WTC11 (cell line): ENCODE results near the gene RFX5. TPM values are rescaled to one million over a fixed set of nuclear protein-coding genes. Genes with fewer than 3 reads are reported as not detected.

ENCODE experiments used
- ATAC-seq: fragments of 200-7000 bp; cut with Tn5 transposase; 2 replicates; pipeline ENCODE4 v1.10.0; 2021; ENCODE audit warnings: mild to moderate bottlenecking, moderate library complexity
- CTCF ChIA-PET: fragments of 300-600 bp; sonication (Branson Sonifier 250); formaldehyde crosslinking; loops from one replicate; lab custom pipeline; 2021; ENCODE audit warnings: antibody characterized with exemption; lab: Charles Lee
- POLR2A ChIA-PET: fragments of 350-600 bp; sonication (Branson Sonifier 250); formaldehyde crosslinking; loops from one replicate; lab custom pipeline; 2021; ENCODE audit warnings: antibody characterized with exemption; lab: Charles Lee
- DNase-seq: peaks from one replicate; pipeline ENCODE4 v3.0.0; 2021; ENCODE audit warnings: low spot score
- H3K27ac Mint-ChIP-seq: 2 replicates; pipeline ENCODE4 v1.8.0; 2021; ENCODE audit warnings: mixed read lengths
- H3K27me3 Mint-ChIP-seq: 2 replicates; pipeline ENCODE4 v1.8.0; 2021; ENCODE audit warnings: low read depth, mild to moderate bottlenecking, moderate library complexity, mixed read lengths
- H3K36me3 Mint-ChIP-seq: 2 replicates; pipeline ENCODE4 v1.8.0; 2021; ENCODE audit warnings: mixed read lengths
- H3K4me1 Mint-ChIP-seq: 2 replicates; pipeline ENCODE4 v1.8.0; 2022; ENCODE audit warnings: mixed read lengths
- H3K4me3 Mint-ChIP-seq: 2 replicates; pipeline ENCODE4 v1.8.0; 2021; ENCODE audit warnings: mild to moderate bottlenecking, moderate library complexity, mixed read lengths
- H3K9me3 Mint-ChIP-seq: 2 replicates; pipeline ENCODE4 v1.8.0; 2021; ENCODE audit warnings: mixed read lengths
- CBFB ChIP-seq: sonication (generic); formaldehyde crosslinking; IDR thresholded peaks from 2 replicates; pipeline ENCODE4 v1.8.1; 2022; ENCODE audit warnings: mild to moderate bottlenecking, low read depth, missing genetic modification reagents
- FOXK1 ChIP-seq: sonication (generic); formaldehyde crosslinking; IDR thresholded peaks from 2 replicates; pipeline ENCODE4 v1.8.0; 2022; ENCODE audit warnings: mild to moderate bottlenecking, moderate library complexity, missing genetic modification reagents
- GTF2I ChIP-seq: fragments of 250-450 bp; sonication (Bioruptor Pico); conservative IDR thresholded peaks from 2 replicates; pipeline ENCODE4 v1.4.0; 2021; ENCODE audit warnings: mild to moderate bottlenecking
- JAZF1 ChIP-seq: fragments of 250-450 bp; sonication (Bioruptor Pico); IDR thresholded peaks from 2 replicates; pipeline ENCODE4 v1.9.0; 2021; ENCODE audit warnings: moderate library complexity, mild to moderate bottlenecking, inconsistent platforms
- KAT7 ChIP-seq: sonication (generic); formaldehyde crosslinking; IDR thresholded peaks from 2 replicates; pipeline ENCODE4 v1.8.1; 2023; ENCODE audit warnings: missing genetic modification reagents, mild to moderate bottlenecking, borderline replicate concordance
- MXD4 ChIP-seq: fragments of 250-450 bp; sonication (Bioruptor Pico); IDR thresholded peaks from 2 replicates; pipeline ENCODE4 v1.8.0; 2021; ENCODE audit warnings: mild to moderate bottlenecking, moderate library complexity, borderline replicate concordance
- NFE2L1 ChIP-seq: sonication (generic); formaldehyde crosslinking; IDR thresholded peaks from 2 replicates; pipeline ENCODE4 v1.8.1; 2023; ENCODE audit warnings: missing genetic modification reagents
- SP1 ChIP-seq: sonication (generic); formaldehyde crosslinking; conservative IDR thresholded peaks from 2 replicates; pipeline ENCODE4 v1.8.1; 2022; ENCODE audit warnings: missing genetic modification reagents
- TEAD4 ChIP-seq: sonication (generic); formaldehyde crosslinking; IDR thresholded peaks from 2 replicates; pipeline ENCODE4 v1.8.0; 2022; ENCODE audit warnings: mild to moderate bottlenecking, missing genetic modification reagents
- ZNF219 ChIP-seq: sonication (generic); formaldehyde crosslinking; IDR thresholded peaks from 2 replicates; pipeline ENCODE4 v1.8.0; 2023; ENCODE audit warnings: missing genetic modification reagents, mild to moderate bottlenecking, borderline replicate concordance
- ZNF423 ChIP-seq: fragments of 250-450 bp; sonication (Bioruptor Pico); IDR thresholded peaks from 2 replicates; pipeline ENCODE4 v2.1.2; 2022; ENCODE audit warnings: mild to moderate bottlenecking, moderate library complexity
- total RNA-seq: library from RNA; stranded (reverse); gene quantifications from 3 replicates; pipeline ENCODE4 v1.2.3, GENCODE V29; 2021
- TF ChIP-seq, protein P1 (sequence below): sonication (generic); formaldehyde crosslinking; IDR thresholded peaks from 2 replicates; pipeline ENCODE4 v1.8.0; 2022; ENCODE audit warnings: missing genetic modification reagents
- TF ChIP-seq, protein P2 (sequence below): fragments of 250-450 bp; sonication (Bioruptor Pico); IDR thresholded peaks from 2 replicates; pipeline ENCODE4 v1.9.0; 2021; ENCODE audit warnings: mild to moderate bottlenecking
- TF ChIP-seq, protein P3 (sequence below): fragments of 250-450 bp; sonication (Bioruptor Pico); IDR thresholded peaks from 2 replicates; pipeline ENCODE4 v1.9.0; 2021; ENCODE audit warnings: mild to moderate bottlenecking, borderline replicate concordance
- TF ChIP-seq, protein P4 (sequence below): fragments of 250-450 bp; sonication (Bioruptor Pico); IDR thresholded peaks from 2 replicates; pipeline ENCODE4 v1.8.0; 2021; ENCODE audit warnings: mild to moderate bottlenecking
- TF ChIP-seq, protein P5 (sequence below): sonication (generic); formaldehyde crosslinking; IDR thresholded peaks from 2 replicates; pipeline ENCODE4 v1.8.1; 2023; ENCODE audit warnings: mild to moderate bottlenecking, moderate library complexity, missing genetic modification reagents

The RFX5 gene
- total RNA-seq, 1 experiment from 2014 or later, result 59.2 TPM

DNA sequence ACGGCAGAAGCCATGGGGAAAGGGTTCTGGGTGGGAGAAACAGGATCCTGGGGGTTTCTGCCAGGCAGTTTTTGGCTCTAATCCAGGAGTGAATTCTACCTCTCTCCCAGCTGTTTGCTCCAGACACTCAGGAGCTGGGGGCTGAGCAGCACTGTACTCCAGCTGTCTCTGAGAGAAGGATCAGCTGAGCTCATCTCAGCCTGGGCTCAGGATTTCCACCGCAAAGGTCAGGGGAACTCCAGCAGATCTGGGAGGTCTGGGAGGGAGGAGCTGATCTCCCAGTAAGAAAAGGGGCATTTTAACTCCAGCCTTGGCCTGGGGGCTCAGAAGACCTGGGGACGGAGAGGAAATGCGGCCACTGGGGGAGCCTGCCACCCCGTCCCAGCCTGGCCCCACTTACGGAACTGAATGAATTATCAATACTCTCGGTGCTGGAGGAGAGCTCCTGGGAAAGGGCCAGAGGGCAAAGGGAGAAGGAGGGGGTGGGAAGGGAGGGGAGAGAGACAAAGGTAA lies 37.2 kb downstream of the RFX5 start:
- ChIA-PET POLR2A (interaction anchor here (1.1 to 1.3 kb wide), 3 partner anchors 18 to 31 kb away, joined by 3 to 6 read pairs (median 5); partner anchors contain the start of gene PI4KB), CTCF (interaction anchor here (0.6 to 4.6 kb wide), 20 partner anchors 9 to 432 kb away, joined by 3 to 73 read pairs (median 4); partner anchors contain the start of gene VPS72)
- peaks cover 18% of the 10 kb centered on the region for H3K4me1 Mint-ChIP-seq
- peaks cover 32% of the 10 kb centered on the region for H3K36me3 Mint-ChIP-seq
- peak overlapping the region; percentile 36 for H3K4me3 Mint-ChIP-seq
- no peaks in the 10 kb centered on the region for H3K9me3 Mint-ChIP-seq
- H3K27ac Mint-ChIP-seq, result peak overlapping the region; percentile 51
- TF ChIP-seq ZNF423 (CRISPR knock-in tag) (no peak), KAT7 (CRISPR knock-in tag) (no peak), MXD4 (CRISPR knock-in tag) (no peak), GTF2I (CRISPR knock-in tag) (no peak), JAZF1 (CRISPR knock-in tag) (no peak), ZNF219 (CRISPR knock-in tag) (no peak)
- TF ChIP-seq, protein P1, sequence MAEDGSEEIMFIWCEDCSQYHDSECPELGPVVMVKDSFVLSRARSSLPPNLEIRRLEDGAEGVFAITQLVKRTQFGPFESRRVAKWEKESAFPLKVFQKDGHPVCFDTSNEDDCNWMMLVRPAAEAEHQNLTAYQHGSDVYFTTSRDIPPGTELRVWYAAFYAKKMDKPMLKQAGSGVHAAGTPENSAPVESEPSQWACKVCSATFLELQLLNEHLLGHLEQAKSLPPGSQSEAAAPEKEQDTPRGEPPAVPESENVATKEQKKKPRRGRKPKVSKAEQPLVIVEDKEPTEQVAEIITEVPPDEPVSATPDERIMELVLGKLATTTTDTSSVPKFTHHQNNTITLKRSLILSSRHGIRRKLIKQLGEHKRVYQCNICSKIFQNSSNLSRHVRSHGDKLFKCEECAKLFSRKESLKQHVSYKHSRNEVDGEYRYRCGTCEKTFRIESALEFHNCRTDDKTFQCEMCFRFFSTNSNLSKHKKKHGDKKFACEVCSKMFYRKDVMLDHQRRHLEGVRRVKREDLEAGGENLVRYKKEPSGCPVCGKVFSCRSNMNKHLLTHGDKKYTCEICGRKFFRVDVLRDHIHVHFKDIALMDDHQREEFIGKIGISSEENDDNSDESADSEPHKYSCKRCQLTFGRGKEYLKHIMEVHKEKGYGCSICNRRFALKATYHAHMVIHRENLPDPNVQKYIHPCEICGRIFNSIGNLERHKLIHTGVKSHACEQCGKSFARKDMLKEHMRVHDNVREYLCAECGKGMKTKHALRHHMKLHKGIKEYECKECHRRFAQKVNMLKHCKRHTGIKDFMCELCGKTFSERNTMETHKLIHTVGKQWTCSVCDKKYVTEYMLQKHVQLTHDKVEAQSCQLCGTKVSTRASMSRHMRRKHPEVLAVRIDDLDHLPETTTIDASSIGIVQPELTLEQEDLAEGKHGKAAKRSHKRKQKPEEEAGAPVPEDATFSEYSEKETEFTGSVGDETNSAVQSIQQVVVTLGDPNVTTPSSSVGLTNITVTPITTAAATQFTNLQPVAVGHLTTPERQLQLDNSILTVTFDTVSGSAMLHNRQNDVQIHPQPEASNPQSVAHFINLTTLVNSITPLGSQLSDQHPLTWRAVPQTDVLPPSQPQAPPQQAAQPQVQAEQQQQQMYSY (CRISPR knock-in tag), result no peak
- TF ChIP-seq, all 79 proteins: peak for 0
- no peaks in the 10 kb centered on the region for H3K27me3 Mint-ChIP-seq
- DNase-seq, result peak; percentile 39
- peak; percentile 93 for ATAC-seq

DNA sequence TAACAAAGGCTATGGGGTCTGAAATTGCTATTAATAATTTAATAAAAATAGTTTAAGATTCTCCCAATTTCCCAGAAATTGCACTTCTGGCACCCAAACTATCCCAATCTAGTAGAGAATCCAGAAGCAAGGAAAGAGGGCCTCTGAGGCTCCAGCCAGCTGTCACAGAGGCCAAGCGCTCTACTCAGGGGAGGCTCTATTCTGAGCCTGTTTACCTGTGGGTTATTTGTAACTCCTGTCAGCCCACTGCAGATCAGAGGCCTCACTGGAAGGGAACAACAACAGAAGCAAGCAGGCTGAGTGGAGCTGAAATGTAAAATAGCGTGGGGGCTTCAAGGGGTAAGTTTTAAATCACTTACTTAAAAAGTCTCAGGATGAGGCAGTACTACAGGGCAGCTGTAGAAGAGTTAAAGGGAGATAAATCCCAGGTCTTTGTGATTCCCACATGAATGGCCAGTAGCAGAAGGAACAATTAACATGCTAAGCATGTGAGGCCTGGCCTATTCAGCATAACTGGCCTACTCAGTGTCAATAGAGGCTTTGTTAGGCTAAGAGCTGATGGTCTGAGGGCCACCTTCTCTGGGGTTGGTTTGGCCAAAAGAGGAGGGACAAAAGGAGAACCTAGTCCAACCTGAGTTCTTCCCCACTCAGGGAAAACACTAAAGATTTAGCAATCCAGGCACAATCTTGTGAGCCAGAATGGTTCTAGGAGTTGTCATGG lies 52.1 kb downstream of the RFX5 start:
- ATAC-seq, result peak; percentile 80
- TF ChIP-seq, protein P2, sequence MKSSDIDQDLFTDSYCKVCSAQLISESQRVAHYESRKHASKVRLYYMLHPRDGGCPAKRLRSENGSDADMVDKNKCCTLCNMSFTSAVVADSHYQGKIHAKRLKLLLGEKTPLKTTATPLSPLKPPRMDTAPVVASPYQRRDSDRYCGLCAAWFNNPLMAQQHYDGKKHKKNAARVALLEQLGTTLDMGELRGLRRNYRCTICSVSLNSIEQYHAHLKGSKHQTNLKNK, result 0 out of 2 replicates have a peak, but pooled peaks have one; percentile 32
- TF ChIP-seq FOXK1 (CRISPR knock-in tag) (0 out of 2 replicates have a peak, but pooled peaks have one; percentile 33), NFE2L1 (CRISPR knock-in tag) (no peak)
- no peaks in the 10 kb centered on the region for H3K27me3 Mint-ChIP-seq
- H3K4me1 Mint-ChIP-seq, result peaks cover 30% of the 10 kb centered on the region
- H3K4me3 Mint-ChIP-seq, result 0 out of 2 replicates have a peak overlapping the region, but pooled peaks have one; percentile 17
- peaks cover 51% of the 10 kb centered on the region for H3K36me3 Mint-ChIP-seq
- H3K27ac Mint-ChIP-seq, result peak overlapping the region; percentile 96
- H3K9me3 Mint-ChIP-seq, result no peaks in the 10 kb centered on the region
- POLR2A ChIA-PET, result interaction anchor here (0.7 to 2.7 kb wide), 6 partner anchors 12 to 299 kb away, joined by 3 to 16 read pairs (median 4); partner anchors contain the start of genes PI4KB, RFX5 and ZNF687
- CTCF ChIA-PET, result interaction anchor here (0.7 to 5.5 kb wide), 7 partner anchors 11 to 299 kb away, joined by 3 to 36 read pairs (median 4); partner anchors contain the start of gene PSMB4
- no peak for DNase-seq

DNA sequence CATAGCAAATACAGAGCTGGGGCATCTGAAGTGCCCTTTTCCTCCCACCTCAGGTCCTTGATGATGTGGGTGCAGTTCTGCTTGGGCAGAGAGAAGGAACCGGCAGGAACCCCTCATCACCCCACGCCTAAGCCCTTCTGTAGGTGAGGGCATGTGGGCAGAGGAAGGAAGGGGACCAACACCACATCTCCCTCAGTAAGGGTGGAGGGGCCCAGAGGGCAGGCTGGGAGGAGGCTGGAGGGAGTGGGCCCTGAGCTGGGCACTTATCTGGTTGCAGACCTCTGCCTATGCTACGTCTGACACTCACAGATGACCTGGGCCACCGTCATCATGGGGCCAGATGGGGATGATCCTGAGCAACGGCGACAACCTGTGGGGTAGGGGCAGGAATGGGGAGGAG lies 54.0 kb downstream of the RFX5 start:
- CTCF ChIA-PET, result interaction anchor here (1.0 to 5.5 kb wide), 5 partner anchors 8 to 47 kb away, joined by 3 to 36 read pairs (median 9); partner anchors contain the start of gene PI4KB
- peaks cover 30% of the 10 kb centered on the region for H3K4me1 Mint-ChIP-seq
- no peaks in the 10 kb centered on the region for H3K27me3 Mint-ChIP-seq
- H3K27ac Mint-ChIP-seq, result no peak overlapping the region
- H3K36me3 Mint-ChIP-seq, result peaks cover 49% of the 10 kb centered on the region
- POLR2A ChIA-PET, result interaction anchor here (1.1 to 1.8 kb wide), 4 partner anchors 8 to 34 kb away, joined by 3 to 7 read pairs (median 6); partner anchors contain the start of genes PI4KB and ZNF687
- DNase-seq (no peak), ATAC-seq (no peak)
- no peaks in the 10 kb centered on the region for H3K9me3 Mint-ChIP-seq
- no peak overlapping the region for H3K4me3 Mint-ChIP-seq
- TF ChIP-seq, protein P3, sequence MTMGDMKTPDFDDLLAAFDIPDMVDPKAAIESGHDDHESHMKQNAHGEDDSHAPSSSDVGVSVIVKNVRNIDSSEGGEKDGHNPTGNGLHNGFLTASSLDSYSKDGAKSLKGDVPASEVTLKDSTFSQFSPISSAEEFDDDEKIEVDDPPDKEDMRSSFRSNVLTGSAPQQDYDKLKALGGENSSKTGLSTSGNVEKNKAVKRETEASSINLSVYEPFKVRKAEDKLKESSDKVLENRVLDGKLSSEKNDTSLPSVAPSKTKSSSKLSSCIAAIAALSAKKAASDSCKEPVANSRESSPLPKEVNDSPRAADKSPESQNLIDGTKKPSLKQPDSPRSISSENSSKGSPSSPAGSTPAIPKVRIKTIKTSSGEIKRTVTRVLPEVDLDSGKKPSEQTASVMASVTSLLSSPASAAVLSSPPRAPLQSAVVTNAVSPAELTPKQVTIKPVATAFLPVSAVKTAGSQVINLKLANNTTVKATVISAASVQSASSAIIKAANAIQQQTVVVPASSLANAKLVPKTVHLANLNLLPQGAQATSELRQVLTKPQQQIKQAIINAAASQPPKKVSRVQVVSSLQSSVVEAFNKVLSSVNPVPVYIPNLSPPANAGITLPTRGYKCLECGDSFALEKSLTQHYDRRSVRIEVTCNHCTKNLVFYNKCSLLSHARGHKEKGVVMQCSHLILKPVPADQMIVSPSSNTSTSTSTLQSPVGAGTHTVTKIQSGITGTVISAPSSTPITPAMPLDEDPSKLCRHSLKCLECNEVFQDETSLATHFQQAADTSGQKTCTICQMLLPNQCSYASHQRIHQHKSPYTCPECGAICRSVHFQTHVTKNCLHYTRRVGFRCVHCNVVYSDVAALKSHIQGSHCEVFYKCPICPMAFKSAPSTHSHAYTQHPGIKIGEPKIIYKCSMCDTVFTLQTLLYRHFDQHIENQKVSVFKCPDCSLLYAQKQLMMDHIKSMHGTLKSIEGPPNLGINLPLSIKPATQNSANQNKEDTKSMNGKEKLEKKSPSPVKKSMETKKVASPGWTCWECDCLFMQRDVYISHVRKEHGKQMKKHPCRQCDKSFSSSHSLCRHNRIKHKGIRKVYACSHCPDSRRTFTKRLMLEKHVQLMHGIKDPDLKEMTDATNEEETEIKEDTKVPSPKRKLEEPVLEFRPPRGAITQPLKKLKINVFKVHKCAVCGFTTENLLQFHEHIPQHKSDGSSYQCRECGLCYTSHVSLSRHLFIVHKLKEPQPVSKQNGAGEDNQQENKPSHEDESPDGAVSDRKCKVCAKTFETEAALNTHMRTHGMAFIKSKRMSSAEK, result no peak
- no peak for TF ChIP-seq TEAD4
- TF ChIP-seq, protein P4, sequence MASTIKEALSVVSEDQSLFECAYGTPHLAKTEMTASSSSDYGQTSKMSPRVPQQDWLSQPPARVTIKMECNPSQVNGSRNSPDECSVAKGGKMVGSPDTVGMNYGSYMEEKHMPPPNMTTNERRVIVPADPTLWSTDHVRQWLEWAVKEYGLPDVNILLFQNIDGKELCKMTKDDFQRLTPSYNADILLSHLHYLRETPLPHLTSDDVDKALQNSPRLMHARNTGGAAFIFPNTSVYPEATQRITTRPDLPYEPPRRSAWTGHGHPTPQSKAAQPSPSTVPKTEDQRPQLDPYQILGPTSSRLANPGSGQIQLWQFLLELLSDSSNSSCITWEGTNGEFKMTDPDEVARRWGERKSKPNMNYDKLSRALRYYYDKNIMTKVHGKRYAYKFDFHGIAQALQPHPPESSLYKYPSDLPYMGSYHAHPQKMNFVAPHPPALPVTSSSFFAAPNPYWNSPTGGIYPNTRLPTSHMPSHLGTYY, result no peak
- TF ChIP-seq, protein P5, sequence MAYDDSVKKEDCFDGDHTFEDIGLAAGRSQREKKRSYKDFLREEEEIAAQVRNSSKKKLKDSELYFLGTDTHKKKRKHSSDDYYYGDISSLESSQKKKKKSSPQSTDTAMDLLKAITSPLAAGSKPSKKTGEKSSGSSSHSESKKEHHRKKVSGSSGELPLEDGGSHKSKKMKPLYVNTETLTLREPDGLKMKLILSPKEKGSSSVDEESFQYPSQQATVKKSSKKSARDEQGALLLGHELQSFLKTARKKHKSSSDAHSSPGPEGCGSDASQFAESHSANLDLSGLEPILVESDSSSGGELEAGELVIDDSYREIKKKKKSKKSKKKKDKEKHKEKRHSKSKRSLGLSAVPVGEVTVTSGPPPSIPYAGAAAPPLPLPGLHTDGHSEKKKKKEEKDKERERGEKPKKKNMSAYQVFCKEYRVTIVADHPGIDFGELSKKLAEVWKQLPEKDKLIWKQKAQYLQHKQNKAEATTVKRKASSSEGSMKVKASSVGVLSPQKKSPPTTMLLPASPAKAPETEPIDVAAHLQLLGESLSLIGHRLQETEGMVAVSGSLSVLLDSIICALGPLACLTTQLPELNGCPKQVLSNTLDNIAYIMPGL, result no peak
- TF ChIP-seq SP1, result no peak
- TF ChIP-seq CBFB (CRISPR knock-in tag), result no peak
